H9 (cell line): ENCODE data around the gene PIMREG. TPM values are rescaled to one million over a fixed set of nuclear protein-coding genes. Genes with fewer than 3 reads are reported as not detected.

ENCODE experiments used
- DNase-seq: peaks from one replicate; pipeline ENCODE4 v3.0.0-alpha.2; 2017
- H2AFZ ChIP-seq: one replicate; pipeline ENCODE4 v1.6.1; 2013; ENCODE audit warnings: mild to moderate bottlenecking, low read length, control low read depth, moderate library complexity
- H2AK5ac ChIP-seq: 2 replicates; pipeline ENCODE4 v1.6.1; 2013; ENCODE audit warnings: low read length, control low read depth, mixed read lengths; ENCODE audit not compliant: insufficient read length
- H2BK120ac ChIP-seq: one replicate; pipeline ENCODE4 v1.6.1; 2013; ENCODE audit warnings: low read depth, mild to moderate bottlenecking, low read length, control low read depth, inconsistent platforms; ENCODE audit not compliant: poor library complexity, severe bottlenecking
- H2BK12ac ChIP-seq: 2 replicates; pipeline ENCODE4 v1.6.1; 2013; ENCODE audit warnings: low read length, control low read depth, mixed read lengths, low read depth; ENCODE audit not compliant: insufficient read length
- H2BK15ac ChIP-seq: 2 replicates; pipeline ENCODE4 v1.6.1; 2013; ENCODE audit warnings: low read depth, low read length, control low read depth
- H2BK20ac ChIP-seq: one replicate; pipeline ENCODE4 v1.6.1; 2013; ENCODE audit warnings: low read depth, mild to moderate bottlenecking, low read length, control low read depth, inconsistent platforms; ENCODE audit not compliant: poor library complexity, severe bottlenecking
- H2BK5ac ChIP-seq: 2 replicates; pipeline ENCODE4 v1.6.1; 2013; ENCODE audit warnings: low read length, control low read depth, mixed read lengths; ENCODE audit not compliant: insufficient read length
- H3K14ac ChIP-seq: 2 replicates; pipeline ENCODE4 v1.6.1; 2013; ENCODE audit warnings: low read length, control low read depth; ENCODE audit not compliant: insufficient read depth
- H3K18ac ChIP-seq: 2 replicates; pipeline ENCODE4 v1.6.1; 2013; ENCODE audit warnings: low read depth, mild to moderate bottlenecking, mixed read lengths, low read length, control low read depth; ENCODE audit not compliant: insufficient read length
- H3K23ac ChIP-seq: 2 replicates; pipeline ENCODE4 v1.6.1; 2013; ENCODE audit warnings: low read length, control low read depth, mixed read lengths, low read depth; ENCODE audit not compliant: insufficient read length
- H3K23me2 ChIP-seq: 2 replicates; pipeline ENCODE4 v1.6.1; 2013; ENCODE audit warnings: low read depth, mild to moderate bottlenecking, mixed read lengths, low read length, control low read depth; ENCODE audit not compliant: insufficient read length, poor library complexity, severe bottlenecking
- H3K27ac ChIP-seq: 2 replicates; pipeline ENCODE4 v1.5.1; 2013; ENCODE audit warnings: low read length, control low read depth, mixed read lengths, low read depth; ENCODE audit not compliant: insufficient read length
- H3K27me3 ChIP-seq: 2 replicates; pipeline ENCODE4 v1.6.1; 2013; ENCODE audit warnings: low read length, control low read depth, inconsistent platforms; ENCODE audit not compliant: insufficient read depth
- H3K4ac ChIP-seq: 2 replicates; pipeline ENCODE4 v1.6.1; 2013; ENCODE audit warnings: low read depth, mild to moderate bottlenecking, control low read depth, inconsistent platforms, low read length, moderate library complexity
- H3K4me1 ChIP-seq: 2 replicates; pipeline ENCODE4 v1.6.1; 2013; ENCODE audit warnings: low read length, control low read depth, inconsistent platforms; ENCODE audit not compliant: insufficient read depth
- H3K4me2 ChIP-seq: 2 replicates; pipeline ENCODE4 v1.6.1; 2013; ENCODE audit warnings: low read length, control low read depth, mixed read lengths; ENCODE audit not compliant: insufficient read length, insufficient read depth
- H3K56ac ChIP-seq: 2 replicates; pipeline ENCODE4 v1.6.1; 2013; ENCODE audit warnings: low read depth, mild to moderate bottlenecking, mixed read lengths, low read length, control low read depth; ENCODE audit not compliant: insufficient read length
- H3K79me1 ChIP-seq: 2 replicates; pipeline ENCODE4 v1.6.1; 2013; ENCODE audit warnings: low read depth, mild to moderate bottlenecking, moderate library complexity, low read length, control low read depth, inconsistent platforms; ENCODE audit not compliant: insufficient read depth, poor library complexity, severe bottlenecking
- H3K79me2 ChIP-seq: 2 replicates; pipeline ENCODE4 v1.6.1; 2013; ENCODE audit warnings: low read length, control low read depth, inconsistent platforms; ENCODE audit not compliant: insufficient read depth
- H3K9ac ChIP-seq: 2 replicates; pipeline ENCODE4 v1.6.1; 2013; ENCODE audit warnings: low read length, control low read depth, mixed read lengths; ENCODE audit not compliant: insufficient read length; ENCODE audit errors: extremely low read depth
- H3K9me3 ChIP-seq: one replicate; pipeline ENCODE4 v1.6.1; 2013; ENCODE audit warnings: low read depth, low read length, inconsistent platforms; ENCODE audit not compliant: control insufficient read depth
- H3T11ph ChIP-seq: one replicate; pipeline ENCODE4 v1.6.1; 2013; ENCODE audit warnings: mild to moderate bottlenecking, low read length, control low read depth, inconsistent platforms
- H4K20me1 ChIP-seq: one replicate; pipeline ENCODE4 v1.6.1; 2013; ENCODE audit not compliant: control insufficient read depth, insufficient read length, insufficient read depth
- H4K5ac ChIP-seq: 2 replicates; pipeline ENCODE4 v1.6.1; 2013; ENCODE audit warnings: low read depth, mild to moderate bottlenecking, mixed read lengths, low read length, control low read depth; ENCODE audit not compliant: insufficient read length
- H4K8ac ChIP-seq: replicated peaks from 2 replicates; pipeline ENCODE4 v1.6.1; 2013; ENCODE audit warnings: low read length, control low read depth, mixed read lengths, low read depth; ENCODE audit not compliant: insufficient read length
- H4K91ac ChIP-seq: 2 replicates; pipeline ENCODE4 v1.6.1; 2013; ENCODE audit warnings: low read depth, mild to moderate bottlenecking, moderate library complexity, mixed read lengths, low read length, control low read depth; ENCODE audit not compliant: insufficient read length
- H3K27ac Mint-ChIP-seq, 3 experiments: 2 replicates in 2 of 3; 3 replicates in 1 of 3; pipeline ENCODE4 v1.8.0; 2020 to 2021; ENCODE audit warnings: mixed read lengths in 3 of 3, mild to moderate bottlenecking in 1 of 3, moderate library complexity in 1 of 3
- H3K27me3 Mint-ChIP-seq: 2 replicates; pipeline ENCODE4 v1.8.0; 2021; ENCODE audit warnings: low read depth, mild to moderate bottlenecking, moderate library complexity, mixed read lengths
- H3K36me3 Mint-ChIP-seq, 3 experiments: 2 replicates in 2 of 3; 3 replicates in 1 of 3; pipeline ENCODE4 v1.8.0; 2020 to 2021; ENCODE audit warnings: low read depth in 3 of 3, mixed read lengths in 3 of 3; ENCODE audit not compliant: insufficient read depth in 1 of 3
- H3K4me1 Mint-ChIP-seq, 2 experiments: 2 replicates each; pipeline ENCODE4 v1.8.0; 2020; ENCODE audit warnings: mixed read lengths in 2 of 2
- H3K4me3 Mint-ChIP-seq, 2 experiments: 2 replicates in 1 of 2; 3 replicates in 1 of 2; pipeline ENCODE4 v1.8.0; 2020 to 2021; ENCODE audit warnings: mild to moderate bottlenecking in 2 of 2, mixed read lengths in 2 of 2, moderate library complexity in 1 of 2
- H3K9me3 Mint-ChIP-seq, 2 experiments: 2 replicates in 1 of 2; 3 replicates in 1 of 2; pipeline ENCODE4 v1.8.0; 2020; ENCODE audit warnings: mild to moderate bottlenecking in 2 of 2, mixed read lengths in 2 of 2, moderate library complexity in 1 of 2
- WGBS: extraction: QIAGEN DNeasy Blood & Tissue Kit; methylation state at CpG from one replicate; pipeline ENCODE4 v1.1.7; 2013; ENCODE audit warnings: missing lambda C conversion rate, low lambda C conversion rate, mixed read lengths; ENCODE audit not compliant: insufficient read length; ENCODE audit errors: extremely low coverage; 5-methylcytosine and 5-hydroxymethylcytosine counted together
- total RNA-seq: library from RNA; stranded (reverse); gene quantifications from 2 replicates; pipeline ENCODE4 v1.2.1, GENCODE V29; 2021
- TF ChIP-seq, protein P1 (sequence below): fragments of 200-600 bp; sonication (generic); conservative IDR thresholded peaks from 3 replicates; pipeline ENCODE4 v1.8.0; 2021; ENCODE audit warnings: antibody characterized with exemption, mild to moderate bottlenecking

PIMREG gene
- total RNA-seq, 1 experiment from 2014 or later = 91.6 TPM

- peaks cover 9 to 20% (median 14%) of the 10 kb centered on the region in 3 experiments; a peak in 6 of 7 replicates for H3K36me3 Mint-ChIP-seq
- WGBS = no CpG with 5 or more reads among the region's 17 CpGs
- TF ChIP-seq, protein P1, sequence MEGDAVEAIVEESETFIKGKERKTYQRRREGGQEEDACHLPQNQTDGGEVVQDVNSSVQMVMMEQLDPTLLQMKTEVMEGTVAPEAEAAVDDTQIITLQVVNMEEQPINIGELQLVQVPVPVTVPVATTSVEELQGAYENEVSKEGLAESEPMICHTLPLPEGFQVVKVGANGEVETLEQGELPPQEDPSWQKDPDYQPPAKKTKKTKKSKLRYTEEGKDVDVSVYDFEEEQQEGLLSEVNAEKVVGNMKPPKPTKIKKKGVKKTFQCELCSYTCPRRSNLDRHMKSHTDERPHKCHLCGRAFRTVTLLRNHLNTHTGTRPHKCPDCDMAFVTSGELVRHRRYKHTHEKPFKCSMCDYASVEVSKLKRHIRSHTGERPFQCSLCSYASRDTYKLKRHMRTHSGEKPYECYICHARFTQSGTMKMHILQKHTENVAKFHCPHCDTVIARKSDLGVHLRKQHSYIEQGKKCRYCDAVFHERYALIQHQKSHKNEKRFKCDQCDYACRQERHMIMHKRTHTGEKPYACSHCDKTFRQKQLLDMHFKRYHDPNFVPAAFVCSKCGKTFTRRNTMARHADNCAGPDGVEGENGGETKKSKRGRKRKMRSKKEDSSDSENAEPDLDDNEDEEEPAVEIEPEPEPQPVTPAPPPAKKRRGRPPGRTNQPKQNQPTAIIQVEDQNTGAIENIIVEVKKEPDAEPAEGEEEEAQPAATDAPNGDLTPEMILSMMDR = no peak
Observed at GRCh38 chr17:6428207-6428965, 15.9 kb upstream of the PIMREG start.

More at GRCh38 chr17:6428207-6428965, 15.9 kb upstream of the PIMREG start:
- no peak overlapping the region for H3K4me3 Mint-ChIP-seq
- Histone ChIP-seq H3K79me2 (no peaks in the 10 kb centered on the region), H3K56ac (no peak overlapping the region), H2BK20ac (no peak overlapping the region), H4K91ac (no peak overlapping the region), H3K4me2 (no peak overlapping the region), H3K14ac (no peak overlapping the region), H3T11ph (no peak overlapping the region), H2BK5ac (no peak overlapping the region), H3K23me2 (no peaks in the 10 kb centered on the region), H3K18ac (no peak overlapping the region), H4K8ac (no peak overlapping the region), H2AK5ac (no peak overlapping the region), H2BK15ac (no peak overlapping the region), H3K4ac (no peak overlapping the region), H3K9ac (no peak overlapping the region), H3K23ac (no peak overlapping the region), H2BK12ac (no peak overlapping the region), H3K27me3 (no peaks in the 10 kb centered on the region), H2BK120ac (no peak overlapping the region), H3K9me3 (no peaks in the 10 kb centered on the region), H4K20me1 (no peaks in the 10 kb centered on the region), H3K79me1 (no peaks in the 10 kb centered on the region), H3K4me1 (no peaks in the 10 kb centered on the region), H4K5ac (no peak overlapping the region), H2AFZ (no peak overlapping the region), H3K27ac (no peak overlapping the region)
- peaks cover 14 to 17% of the 10 kb centered on the region in 2 experiments for H3K9me3 Mint-ChIP-seq
- no peak overlapping the region for H3K27ac Mint-ChIP-seq
- peaks cover 3% of the 10 kb centered on the region; the same call in 1 of the 2 replicates for H3K27me3 Mint-ChIP-seq
- H3K4me1 Mint-ChIP-seq = peaks cover 0 to 5% of the 10 kb centered on the region in 2 experiments; a peak in 1 of 4 replicates
- no peak for DNase-seq
